Umbilical cord (tissue), 2 donors: ENCODE data around the gene PDIA6. TPM values are rescaled to one million over a fixed set of nuclear protein-coding genes. Genes with fewer than 3 reads are reported as not detected.
A peak's percentile ranks its signal among the peaks of the same experiment; 100 is the strongest.
"Not testable (repeated sequence)": the region's sequence is repeated elsewhere in the genome, so short reads cannot be mapped to it uniquely, and the experiment has no call there.

Source experiments
- DNase-seq: peaks from one replicate; pipeline ENCODE4 v3.0.0-alpha.2; 2015; ENCODE audit warnings: low spot score
- total RNA-seq: library from RNA; depleted of rRNA; stranded (reverse); fragments of >200 nt; gene quantifications from one replicate; pipeline ENCODE4 v1.2.3, GENCODE V29; 2014; ENCODE audit warnings: low replicate concordance; ENCODE audit not compliant: insufficient read depth

The PDIA6 gene
- total RNA-seq, 1 donor from 2014 or later: 229 TPM

DNA sequence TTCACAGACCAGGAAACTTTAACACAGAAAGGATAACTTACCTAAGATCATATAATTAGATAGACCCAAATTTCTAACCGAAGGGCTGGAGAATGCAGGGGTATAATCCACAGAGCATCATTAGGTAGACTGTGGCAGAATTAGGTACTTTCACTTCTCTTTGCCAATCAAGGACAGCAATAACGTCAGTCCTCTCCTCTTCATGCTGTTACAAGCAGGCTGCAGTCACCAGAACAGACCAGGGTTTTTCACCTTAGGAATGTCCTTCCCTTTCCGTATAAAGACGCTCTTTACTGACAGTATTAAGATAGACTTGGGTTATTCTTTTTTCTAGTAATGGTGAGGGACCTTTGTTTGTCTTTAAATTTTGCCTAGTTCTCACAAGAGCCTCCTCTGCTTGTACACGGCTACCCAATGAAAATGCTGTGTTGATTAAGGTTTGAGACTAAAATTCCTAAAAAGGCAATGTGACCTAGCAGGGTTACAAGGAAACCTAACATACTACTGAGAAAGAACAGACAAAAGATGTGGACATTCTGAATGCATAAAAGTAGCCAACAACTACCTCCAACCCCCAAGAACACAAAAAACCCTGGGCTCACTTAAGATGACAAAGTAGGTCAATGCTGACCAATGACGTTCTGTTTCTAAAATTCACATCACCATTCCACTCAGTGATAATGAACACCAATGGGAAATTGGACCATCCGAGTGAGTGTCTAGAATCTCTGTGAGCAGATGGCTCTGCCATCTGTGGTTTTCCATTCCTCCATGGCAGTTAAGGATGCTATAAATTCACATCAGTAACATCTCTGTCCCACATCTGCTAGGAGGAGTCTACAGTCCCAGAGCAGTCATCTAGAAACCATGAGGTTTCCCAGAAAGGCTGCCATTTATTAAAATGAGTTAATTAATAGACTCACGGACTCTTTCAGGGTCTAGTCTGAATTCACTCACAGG is 2.1 kb downstream of the PDIA6 start:
- DNase-seq: no peak

DNA sequence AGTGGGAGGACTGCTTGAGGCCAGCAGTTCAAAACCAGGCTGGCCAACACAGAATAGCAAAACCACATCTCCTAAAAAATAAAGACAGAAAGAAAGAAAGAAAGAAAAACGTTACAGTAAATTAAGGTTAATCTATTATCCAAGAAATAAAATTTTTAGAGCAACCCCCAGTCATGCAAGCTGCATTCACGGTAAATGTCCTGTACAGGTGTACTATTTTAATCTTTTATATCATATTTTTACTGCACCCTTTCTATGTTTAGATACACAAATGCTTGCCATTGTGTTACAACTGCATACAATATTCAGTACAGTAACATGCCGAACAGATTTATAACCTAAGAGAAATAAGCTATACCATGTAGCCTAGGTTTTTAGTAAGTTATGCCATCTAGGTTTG is 6.0 kb downstream of the PDIA6 start:
- no peak for DNase-seq

DNA sequence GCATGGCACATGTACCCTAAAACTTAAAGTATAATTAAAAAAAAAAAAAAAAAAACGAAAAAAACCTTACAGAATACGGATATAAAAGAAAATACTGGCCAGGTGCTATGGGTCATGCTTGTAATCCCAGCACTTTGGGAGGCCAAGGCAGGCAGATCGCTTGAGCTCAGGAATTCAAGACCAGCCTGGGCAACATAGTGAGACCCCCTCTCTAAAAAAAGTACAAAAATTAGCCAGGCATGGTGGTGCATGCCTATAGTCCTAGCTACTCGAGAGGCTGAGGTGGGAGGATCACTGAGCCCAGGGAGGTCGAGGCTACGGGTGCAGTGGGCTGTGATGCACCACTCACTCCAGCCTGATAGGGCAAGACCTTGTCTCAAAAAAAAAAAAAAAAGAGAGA is 6.6 kb downstream of the PDIA6 start:
- not testable (repeated sequence) for DNase-seq

DNA sequence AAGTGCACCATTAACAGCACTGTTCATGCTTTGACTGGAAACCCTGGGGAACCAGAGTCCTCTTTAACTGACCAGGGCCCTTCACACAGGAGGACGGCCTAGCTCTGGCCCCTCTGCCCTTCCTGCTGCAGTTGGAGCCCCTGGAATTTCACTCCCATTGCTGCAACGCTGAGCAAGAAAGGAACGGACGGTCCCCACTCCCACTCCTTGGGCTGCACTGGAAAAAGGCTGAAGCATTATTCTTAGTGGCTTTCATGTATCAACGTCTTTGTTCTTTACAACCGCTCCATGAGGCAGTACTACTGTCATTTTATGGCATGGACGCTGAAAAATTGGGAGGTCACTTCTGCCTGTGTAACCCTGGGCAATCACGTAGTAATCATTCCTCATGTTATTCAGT is 9.9 kb downstream of the PDIA6 start:
- no peak for DNase-seq

DNA sequence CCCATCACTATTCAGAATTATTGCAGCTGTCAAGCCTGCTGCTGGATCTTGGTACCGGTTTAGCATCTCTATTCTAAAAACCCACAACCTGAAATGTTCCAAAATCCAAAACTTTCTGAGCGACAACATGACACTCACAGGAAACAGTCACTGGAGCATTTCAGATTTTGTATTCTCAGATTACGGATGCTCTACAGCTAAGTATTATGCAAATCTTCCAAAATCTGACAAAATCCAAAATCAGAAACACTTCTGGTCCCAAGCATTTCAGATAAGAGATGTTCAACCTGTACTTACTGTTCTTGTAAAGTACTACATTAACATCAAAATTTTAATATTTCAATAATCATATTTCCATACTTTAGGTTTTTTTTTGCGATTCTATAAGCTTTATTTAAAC is 12.4 kb downstream of the PDIA6 start:
- DNase-seq: no peak

DNA sequence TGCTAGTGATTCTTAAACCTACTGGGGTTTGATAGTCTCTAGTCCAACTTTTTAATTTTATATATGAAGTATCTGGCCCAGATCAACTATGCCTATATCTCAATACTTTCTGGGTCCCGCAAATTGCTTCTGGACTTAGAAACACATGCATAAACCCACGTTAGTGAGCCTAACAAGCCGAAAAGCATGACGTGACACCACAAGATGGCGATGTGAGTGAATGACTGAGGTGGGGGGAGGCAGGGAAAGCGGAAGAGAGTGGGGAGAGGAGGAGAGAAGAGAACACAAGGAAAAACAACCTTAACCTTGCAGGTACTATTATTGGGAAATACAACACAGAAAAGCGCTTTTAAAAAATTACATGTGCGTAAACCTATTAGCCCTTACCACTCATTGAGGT is 13.8 kb downstream of the PDIA6 start:
- DNase-seq: no peak

DNA sequence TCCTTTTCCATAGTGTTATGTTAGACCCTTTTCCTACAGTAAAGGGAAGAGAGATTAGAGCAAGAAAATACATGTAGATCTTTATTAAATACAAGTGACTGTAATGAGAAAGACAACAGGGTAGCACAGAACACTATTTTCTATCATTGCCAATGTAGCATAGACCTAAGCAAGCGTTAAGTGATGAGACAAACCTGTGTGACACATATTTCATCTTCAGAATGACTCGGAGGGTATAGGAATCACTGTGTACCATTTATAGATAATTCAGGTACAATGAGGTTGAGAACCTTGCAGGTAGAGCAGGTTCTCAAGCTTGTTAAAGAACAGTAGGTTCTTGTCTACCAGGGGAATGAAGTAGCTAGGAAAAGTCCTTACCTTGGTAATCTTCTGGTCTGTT is 15.9 kb downstream of the PDIA6 start:
- DNase-seq: no peak

DNA sequence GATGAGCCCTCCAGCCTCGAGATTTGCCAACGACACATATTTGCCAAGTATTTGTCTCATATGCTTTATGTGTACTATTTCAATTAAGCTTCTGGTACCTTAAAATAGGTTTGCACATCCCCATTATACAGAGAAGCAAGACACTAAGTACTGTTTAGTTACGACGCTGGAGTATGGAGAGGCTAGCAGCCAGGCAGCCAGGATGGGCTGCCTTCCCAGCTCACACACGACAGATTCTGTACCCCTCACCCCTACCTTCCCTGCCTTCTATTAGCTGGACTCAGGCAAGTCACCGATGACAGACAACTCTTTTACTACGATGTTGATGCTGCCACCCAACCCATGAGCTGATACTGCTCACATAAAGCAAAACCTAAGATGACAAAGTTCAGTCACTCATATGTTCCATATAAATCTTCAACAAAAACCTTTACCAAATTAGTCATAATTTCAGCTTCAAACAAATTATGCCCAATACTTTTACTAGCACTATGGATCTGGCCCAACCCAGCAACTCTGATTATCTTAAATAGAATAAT is 17.0 kb downstream of the PDIA6 start:
- DNase-seq: no peak

DNA sequence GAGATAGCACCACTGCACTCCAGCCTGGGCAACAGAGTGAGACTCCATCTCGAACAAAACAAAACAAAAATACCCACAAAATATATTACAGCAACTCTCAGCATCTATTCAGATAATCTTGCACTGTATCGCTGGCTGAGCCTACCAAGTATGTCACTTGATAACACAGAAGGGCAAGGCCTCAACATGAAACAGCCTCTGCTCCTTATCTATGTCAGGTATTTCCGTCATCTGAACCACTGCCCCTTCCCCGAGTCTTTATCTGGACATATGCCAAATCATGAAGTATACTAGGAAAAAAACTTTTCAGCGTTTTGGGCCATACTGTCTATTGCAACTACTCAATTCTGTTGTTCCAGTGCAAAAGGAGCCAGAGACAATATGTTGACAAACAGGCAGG is 17.7 kb downstream of the PDIA6 start:
- peak; percentile 53 for DNase-seq

DNA sequence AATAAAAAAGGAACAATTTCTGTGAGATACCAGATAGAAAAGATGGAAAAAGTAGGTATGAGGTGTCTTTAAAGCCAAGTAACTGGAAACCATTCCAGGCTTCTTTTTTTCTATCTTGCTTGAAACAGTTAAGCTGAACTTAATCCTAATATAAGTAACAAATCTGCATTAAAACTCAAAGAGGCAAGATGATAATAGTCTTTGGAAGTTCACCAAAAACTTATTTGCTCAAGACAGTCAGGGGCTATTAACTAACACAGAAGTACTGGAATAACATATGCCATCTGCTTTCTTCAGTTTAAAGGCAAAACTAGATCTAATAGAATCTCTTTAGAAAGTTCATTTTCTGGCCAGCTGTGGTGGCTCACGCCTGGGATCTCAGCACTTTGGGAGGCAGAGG is 18.8 kb downstream of the PDIA6 start:
- DNase-seq: peak; percentile 80

DNA sequence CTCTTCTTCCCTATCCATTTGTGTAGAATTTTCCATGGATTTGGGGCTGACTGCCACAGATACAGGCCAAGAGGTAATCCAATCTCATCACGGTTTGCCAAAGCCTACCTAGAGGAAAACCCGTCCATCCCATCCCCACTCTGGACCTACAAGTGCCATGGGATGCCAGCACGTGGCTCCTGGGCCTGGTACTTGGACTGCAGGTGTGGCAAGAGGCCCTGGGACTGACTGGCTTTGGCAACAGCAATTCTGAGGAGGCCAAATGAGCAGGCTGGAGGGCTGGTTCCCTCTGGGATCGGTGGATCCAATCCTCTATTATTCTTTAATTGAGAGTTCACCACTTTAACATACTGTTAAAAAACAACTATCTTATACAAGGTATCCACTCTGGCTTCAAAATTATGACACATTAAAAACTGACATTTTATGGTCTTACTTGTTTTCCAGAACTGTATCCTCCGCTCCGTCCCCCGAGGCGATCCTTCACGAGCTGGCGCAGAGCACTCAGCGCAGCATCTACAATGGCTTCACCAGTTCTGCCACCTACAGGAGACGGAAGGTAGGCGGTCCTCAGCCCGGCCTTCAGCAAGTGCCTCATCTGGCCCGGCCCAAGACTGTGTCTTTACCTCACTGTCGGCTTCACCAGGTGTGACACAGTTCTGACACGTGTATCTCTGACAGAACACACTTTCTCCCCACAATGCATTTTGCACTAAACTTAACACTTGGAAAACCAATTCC is 19.8 kb downstream of the PDIA6 start:
- DNase-seq: no peak

DNA sequence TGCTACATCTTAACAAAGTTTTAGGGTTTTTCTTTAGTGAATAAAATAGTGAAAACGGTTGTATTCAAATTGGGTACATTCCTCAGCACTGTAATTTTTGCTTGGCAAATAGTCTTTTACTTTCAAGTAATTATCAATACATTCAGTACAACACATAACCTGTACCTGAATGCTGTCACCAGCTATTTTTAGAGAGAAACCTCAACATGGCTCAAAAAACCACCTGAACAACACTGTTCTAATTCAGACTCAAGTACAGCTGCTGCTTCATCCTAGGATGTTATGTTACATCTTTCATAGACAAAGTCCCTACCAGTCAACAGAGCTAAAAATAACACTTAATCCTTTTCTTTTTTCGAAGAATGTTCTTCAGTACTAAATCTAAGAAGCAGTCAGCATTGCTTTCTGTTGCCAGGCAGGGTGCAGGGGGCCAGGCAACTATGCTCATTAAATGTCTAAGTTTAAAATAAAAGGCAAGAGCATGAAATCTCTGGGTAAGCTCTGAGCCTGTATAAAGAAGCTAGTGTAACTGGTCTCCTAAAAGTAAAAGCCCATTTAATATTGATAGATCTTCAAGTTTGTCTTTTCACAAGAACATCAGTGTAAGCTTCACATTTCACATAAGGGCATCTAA is 20.5 kb downstream of the PDIA6 start:
- DNase-seq: peak; percentile 67

DNA sequence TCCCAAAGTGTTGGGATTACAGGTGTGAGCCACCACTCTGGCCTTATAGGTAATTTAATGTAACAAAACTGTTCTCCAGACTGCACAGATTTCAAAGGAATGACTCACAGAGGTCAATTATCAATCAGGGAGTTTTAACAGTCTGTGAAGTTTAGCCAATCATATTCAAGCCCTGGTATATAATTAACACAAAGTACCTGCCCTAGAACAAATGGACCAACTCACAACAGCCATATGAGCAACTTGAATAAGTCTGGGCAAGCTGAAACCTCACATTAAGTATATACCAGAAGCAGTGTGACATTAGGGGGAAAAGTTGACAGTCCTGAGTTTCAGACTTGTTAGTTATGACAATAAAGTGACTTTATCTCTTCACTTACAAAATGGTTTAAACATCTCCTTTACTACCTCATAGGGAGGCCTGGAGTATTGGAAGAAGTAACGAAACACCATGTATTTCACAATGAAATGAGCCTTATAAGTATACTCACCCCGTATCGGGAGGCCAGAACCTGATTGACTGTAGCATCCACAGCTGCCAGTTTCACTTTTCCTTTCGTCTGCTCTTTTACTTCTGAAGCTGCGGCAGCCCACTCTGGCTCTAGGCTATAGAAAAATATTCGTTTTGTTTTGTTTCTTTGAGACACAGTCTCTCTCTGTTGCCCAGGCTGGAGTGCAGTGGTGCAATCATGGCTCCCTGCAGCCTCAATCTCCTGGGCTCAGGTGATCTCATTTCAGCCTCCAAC is 22.2 kb downstream of the PDIA6 start:
- no peak for DNase-seq

DNA sequence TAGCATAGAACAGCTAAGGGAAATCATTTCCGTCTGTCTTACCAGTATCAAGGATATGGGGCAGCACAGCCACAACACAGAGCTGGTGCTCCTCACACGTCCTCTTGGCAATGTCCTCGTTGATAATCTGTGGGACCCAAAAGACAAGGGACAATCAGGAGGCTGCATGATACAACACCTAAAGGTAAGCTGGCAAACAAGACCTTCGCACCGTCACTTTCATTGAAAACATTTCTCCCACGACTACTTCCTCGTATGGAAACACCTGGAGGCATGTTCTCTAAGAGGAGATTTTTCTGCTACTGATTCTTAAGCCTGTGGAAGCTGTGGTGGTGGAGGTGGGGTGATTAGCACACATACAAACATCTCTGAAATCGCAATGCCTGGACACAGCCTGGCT is 23.7 kb downstream of the PDIA6 start:
- no peak for DNase-seq

DNA sequence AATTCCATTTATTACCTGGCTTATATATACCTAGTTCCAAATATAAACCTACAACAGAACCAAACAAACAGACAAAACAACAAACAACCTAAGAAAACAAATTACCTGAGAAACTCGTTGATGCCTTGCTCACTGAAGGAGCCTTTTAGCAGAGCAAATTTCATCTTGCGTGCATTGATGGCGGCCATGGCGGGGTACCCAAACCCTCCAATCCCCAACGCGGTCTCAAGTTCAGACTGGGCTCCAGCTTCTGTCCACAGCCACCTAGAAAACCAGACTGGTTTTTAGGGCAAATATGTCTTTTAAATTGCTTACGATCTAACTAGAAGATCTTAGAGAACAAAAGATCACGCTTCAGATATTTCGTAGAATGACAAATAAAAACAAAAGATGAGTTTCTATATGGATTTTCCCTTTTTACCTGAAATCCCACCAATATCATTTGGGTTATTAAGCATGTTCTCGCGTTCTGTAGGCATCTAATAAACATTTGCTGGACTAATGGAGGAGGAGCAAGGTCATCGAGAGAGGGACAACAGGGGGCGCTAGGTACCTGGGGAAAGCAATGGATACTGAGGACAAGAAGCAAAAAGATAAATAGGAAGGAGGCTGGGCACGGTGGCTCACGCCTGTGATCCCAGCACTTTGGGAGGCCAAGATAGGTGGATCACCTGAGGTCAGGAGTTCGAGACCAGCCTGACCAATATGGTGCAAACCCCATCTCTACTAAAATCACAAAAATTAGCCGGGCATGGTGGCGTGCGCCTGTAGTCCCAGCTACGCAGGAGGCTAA is 25.2 kb downstream of the PDIA6 start:
- DNase-seq: no peak

DNA sequence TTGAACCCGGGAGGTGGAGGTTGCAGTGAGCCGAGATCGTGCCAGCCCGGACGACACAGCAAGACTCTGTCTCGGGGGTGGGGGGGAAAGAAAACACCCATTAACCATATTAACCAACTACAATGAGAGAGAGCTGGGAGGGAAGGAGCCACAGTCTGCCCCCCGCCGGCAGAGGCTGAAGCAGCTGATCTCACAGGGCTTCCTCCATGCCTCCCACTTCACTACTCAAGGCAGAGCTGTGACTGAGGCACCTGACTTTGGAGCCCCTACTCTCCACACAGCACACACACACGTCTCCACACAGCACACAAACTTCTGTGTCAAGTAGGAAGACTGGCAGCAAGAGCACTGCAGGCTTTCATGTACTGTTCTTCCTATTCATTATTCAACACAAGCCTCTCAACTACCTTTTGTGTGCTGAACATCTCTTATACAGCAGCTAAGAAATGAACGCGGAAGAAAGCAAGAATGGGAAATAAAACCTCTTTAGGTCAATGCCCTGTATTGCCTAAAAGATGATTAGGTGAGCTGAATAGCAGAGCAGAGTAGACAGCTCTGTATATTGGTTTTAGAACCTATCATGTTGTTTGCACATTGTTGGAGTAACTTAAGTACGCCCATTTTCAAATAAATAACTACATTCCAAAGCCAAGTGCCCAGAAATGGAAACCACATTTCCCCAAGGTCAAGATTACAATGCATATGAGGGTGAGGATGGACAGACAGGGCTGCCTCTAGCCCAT is 26.2 kb downstream of the PDIA6 start:
- DNase-seq: no peak

DNA sequence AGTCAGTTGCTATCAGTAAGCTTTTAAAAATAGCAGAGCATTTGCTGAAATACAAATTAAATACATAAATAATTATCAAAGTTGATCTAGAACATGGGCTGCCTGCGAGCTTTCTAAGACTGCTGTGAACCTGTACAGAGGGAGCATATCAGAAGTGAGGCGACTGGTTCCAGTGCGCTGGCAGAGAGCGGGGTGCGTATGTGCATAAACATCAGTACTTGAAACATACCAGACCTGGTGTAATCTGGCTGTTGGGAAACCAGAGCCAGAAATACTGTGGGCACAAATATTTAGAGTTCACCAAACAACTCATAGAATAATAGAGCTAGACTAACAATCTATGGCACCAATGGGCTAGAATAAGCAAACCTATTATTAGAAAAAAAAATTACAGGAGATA is 27.3 kb downstream of the PDIA6 start:
- no peak for DNase-seq

DNA sequence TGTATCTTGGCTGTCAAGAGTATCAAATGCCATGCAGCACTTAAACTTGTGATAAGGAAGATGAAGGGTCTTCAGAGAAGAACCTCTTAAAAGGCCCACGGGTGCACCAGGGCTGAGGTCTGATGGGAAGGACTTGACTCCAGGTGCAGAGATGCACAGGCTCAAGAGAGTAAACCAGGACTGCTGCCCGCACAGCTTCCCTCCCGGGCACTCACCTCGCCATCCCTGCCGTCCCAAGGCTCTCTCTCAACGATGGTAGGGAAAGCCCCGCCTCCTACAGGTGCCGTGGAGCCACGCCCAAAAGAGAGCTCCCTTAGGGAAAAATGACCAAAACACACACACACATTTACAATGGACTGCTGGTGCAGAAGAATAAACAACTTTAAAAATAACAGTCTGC is 27.9 kb downstream of the PDIA6 start:
- DNase-seq: no peak

DNA sequence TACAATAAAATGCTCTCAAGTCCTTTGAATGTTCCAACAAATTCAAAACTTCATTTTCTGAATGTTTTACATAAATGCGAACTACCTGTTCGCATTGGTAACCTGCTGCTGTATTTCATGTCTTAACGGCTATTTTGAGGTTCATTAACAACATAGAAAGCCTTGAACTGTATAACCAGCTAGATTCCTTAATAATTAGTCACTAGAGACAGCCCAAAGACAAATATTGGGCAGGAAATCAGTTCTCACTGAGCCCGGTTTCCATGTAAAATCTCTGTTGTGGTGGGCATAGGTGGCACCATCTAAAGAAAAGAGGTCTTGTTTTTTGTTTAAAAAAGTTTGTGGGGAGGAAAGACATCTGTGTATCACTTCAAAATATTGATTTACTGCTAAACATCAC is 29.2 kb downstream of the PDIA6 start:
- DNase-seq: no peak

DNA sequence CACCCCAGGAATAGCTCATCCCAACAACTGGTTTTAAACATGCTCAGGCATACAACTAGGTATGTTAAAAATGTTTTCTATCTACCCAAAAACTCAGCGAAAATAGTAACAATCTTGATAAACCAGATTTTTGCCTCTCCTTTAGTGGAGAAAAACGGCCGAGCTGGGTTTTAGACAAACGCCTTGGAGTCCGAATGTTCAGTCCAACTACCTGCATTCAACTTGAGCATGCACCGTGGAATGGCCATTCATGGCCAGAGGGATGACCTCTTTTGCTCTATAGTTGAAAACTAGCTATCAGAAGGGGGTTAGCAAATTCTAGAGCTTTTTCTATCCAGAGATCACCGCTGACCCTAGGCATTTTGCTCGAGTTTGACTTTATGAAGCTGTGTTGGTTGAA is 30.8 kb downstream of the PDIA6 start:
- DNase-seq: peak; percentile 33
